ENCODE measurements around the gene RAD1.

The RAD1 gene

GRCh38 chr5:34899066-34899465 is 16.2 kb downstream of the RAD1 start:
- TF ChIP-seq POLR2A (IDR thresholded peaks at IDR 0.05; ENCODE audit: low read length) (no peak), GATA1 (IDR thresholded peaks at IDR 0.05; ENCODE audit: low read depth, low read length) (no peak)
- no peak for DNase-seq

GRCh38 chr5:34898258-34898895 is 16.9 kb downstream of the RAD1 start:
- peak; percentile 70 to 82 for DNase-seq
- TF ChIP-seq GATA1 (IDR thresholded peaks at IDR 0.05; ENCODE audit: low read depth, low read length) (no peak), POLR2A (IDR thresholded peaks at IDR 0.05; ENCODE audit: low read length) (no peak)

- TF ChIP-seq POLR2A (IDR thresholded peaks at IDR 0.05; ENCODE audit: low read length) (no peak), GATA1 (IDR thresholded peaks at IDR 0.05; ENCODE audit: low read depth, low read length) (no peak)
- DNase-seq = no peak
Measured at GRCh38 chr5:34897646-34898045, 17.7 kb downstream of the RAD1 start.

GRCh38 chr5:34895641-34896419 is 19.5 kb downstream of the RAD1 start:
- TF ChIP-seq POLR2A (IDR thresholded peaks at IDR 0.05; ENCODE audit: low read length) = no peak
- no peak for TF ChIP-seq GATA1 (IDR thresholded peaks at IDR 0.05; ENCODE audit: low read depth, low read length)
- DNase-seq = peak; percentile 71 to 78

- DNase-seq = no peak
- no peak for TF ChIP-seq POLR2A (IDR thresholded peaks at IDR 0.05; ENCODE audit: low read length)
- no peak for TF ChIP-seq GATA1 (IDR thresholded peaks at IDR 0.05; ENCODE audit: low read depth, low read length)
Measured at GRCh38 chr5:34894716-34895115, 20.6 kb downstream of the RAD1 start.

- DNase-seq = no peak
- TF ChIP-seq POLR2A (IDR thresholded peaks at IDR 0.05; ENCODE audit: low read length) (no peak), GATA1 (IDR thresholded peaks at IDR 0.05; ENCODE audit: low read depth, low read length) (no peak)
Measured at GRCh38 chr5:34892414-34892813, 22.9 kb downstream of the RAD1 start.

- TF ChIP-seq GATA1 (IDR thresholded peaks at IDR 0.05; ENCODE audit: low read depth, low read length) = no peak
- TF ChIP-seq POLR2A (IDR thresholded peaks at IDR 0.05; ENCODE audit: low read length) = no peak
- DNase-seq = no peak
Measured at GRCh38 chr5:34891981-34892380, 23.3 kb downstream of the RAD1 start.

- no peak for DNase-seq
- no peak for TF ChIP-seq POLR2A (IDR thresholded peaks at IDR 0.05; ENCODE audit: low read length)
- TF ChIP-seq GATA1 (IDR thresholded peaks at IDR 0.05; ENCODE audit: low read depth, low read length) = no peak
Measured at GRCh38 chr5:34889394-34889793, 25.9 kb downstream of the RAD1 start.

- DNase-seq = no peak
- TF ChIP-seq GATA1 (IDR thresholded peaks at IDR 0.05; ENCODE audit: low read depth, low read length) = no peak
- no peak for TF ChIP-seq POLR2A (IDR thresholded peaks at IDR 0.05; ENCODE audit: low read length)
Measured at GRCh38 chr5:34886392-34887119, 28.7 kb downstream of the RAD1 start.

- no peak for DNase-seq
- TF ChIP-seq POLR2A (IDR thresholded peaks at IDR 0.05; ENCODE audit: low read length) (no peak), GATA1 (IDR thresholded peaks at IDR 0.05; ENCODE audit: low read depth, low read length) (no peak)
Measured at GRCh38 chr5:34881246-34881645, 34.1 kb downstream of the RAD1 start.

- no peak for DNase-seq
- TF ChIP-seq GATA1 (IDR thresholded peaks at IDR 0.05; ENCODE audit: low read depth, low read length) (no peak), POLR2A (IDR thresholded peaks at IDR 0.05; ENCODE audit: low read length) (no peak)
Measured at GRCh38 chr5:34876275-34876674, 39.0 kb downstream of the RAD1 start.

- TF ChIP-seq GATA1 (IDR thresholded peaks at IDR 0.05; ENCODE audit: low read depth, low read length) (no peak), POLR2A (IDR thresholded peaks at IDR 0.05; ENCODE audit: low read length) (no peak)
- DNase-seq = no peak
Measured at GRCh38 chr5:34870382-34870781, 44.9 kb downstream of the RAD1 start.

- DNase-seq = no peak
- TF ChIP-seq POLR2A (IDR thresholded peaks at IDR 0.05; ENCODE audit: low read length) (no peak), GATA1 (IDR thresholded peaks at IDR 0.05; ENCODE audit: low read depth, low read length) (no peak)
Measured at GRCh38 chr5:34869256-34869655, 46.0 kb downstream of the RAD1 start.

GRCh38 chr5:34868791-34869190 is 46.5 kb downstream of the RAD1 start:
- no peak for TF ChIP-seq POLR2A (IDR thresholded peaks at IDR 0.05; ENCODE audit: low read length)
- no peak for TF ChIP-seq GATA1 (IDR thresholded peaks at IDR 0.05; ENCODE audit: low read depth, low read length)
- DNase-seq = no peak
